Measurements from ENCODE around the gene MCM3AP.

DNA sequence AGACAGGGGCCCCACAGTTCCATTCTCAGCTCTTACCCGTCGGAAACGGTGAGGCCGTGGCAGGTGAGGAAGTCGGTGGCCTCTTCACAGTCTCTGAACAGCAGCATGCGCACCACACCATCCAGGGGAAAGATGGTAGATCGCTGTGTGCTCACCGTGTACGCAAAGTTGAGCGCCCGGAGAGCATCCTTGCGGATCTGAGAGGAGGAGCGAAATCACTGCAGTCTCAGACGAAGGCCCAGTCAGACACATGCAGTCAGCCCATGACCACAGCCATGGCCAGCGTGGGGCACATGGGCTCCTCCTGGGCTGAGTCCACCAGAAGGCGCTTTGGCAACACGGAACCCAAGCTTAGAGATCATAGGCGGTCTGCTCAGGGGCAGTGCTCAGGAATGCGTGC, 18.5 kb downstream of the MCM3AP start:
- TF ChIP-seq CTCF (IDR thresholded peaks at IDR 0.05) (no peak), EZH2 (IDR thresholded peaks at IDR 0.05) (no peak)
